CD14-positive monocyte (primary cell): ENCODE results near the gene PYGB. TPM values are rescaled to one million over a fixed set of nuclear protein-coding genes. Genes with fewer than 3 reads are reported as not detected.
A peak's percentile ranks its signal among the peaks of the same experiment; 100 is the strongest.

Source experiments
- DNase-seq, 3 donors: peaks; one replicate each; pipeline ENCODE4 v3.0.0-alpha.2; 2011 to 2022
- H2AFZ ChIP-seq: 2 replicates; pipeline ENCODE4 v1.6.0; 2012; ENCODE audit warnings: mild to moderate bottlenecking, low read depth, low read length, inconsistent platforms; ENCODE audit not compliant: insufficient read depth, poor library complexity, severe bottlenecking
- H3K27ac ChIP-seq, 2 donors: 1 replicate in 1 of 2; 2 replicates in 1 of 2; pipeline ENCODE4 v1.5.1; 2012 to 2013; ENCODE audit warnings: low read length in 2 of 2, control low read depth in 1 of 2, inconsistent platforms in 1 of 2, low read depth in 1 of 2, mild to moderate bottlenecking in 1 of 2
- H3K27me3 ChIP-seq, 2 donors: one replicate each; pipeline versions ENCODE4 v1.6.0 to v1.6.1; 2011 to 2013; ENCODE audit warnings: low read length in 2 of 2; ENCODE audit not compliant: control insufficient read depth in 2 of 2, insufficient read depth in 2 of 2
- H3K36me3 ChIP-seq, 2 donors: replicated peaks in 1 of 2; 1 replicate in 1 of 2; 2 replicates in 1 of 2; pipeline versions ENCODE4 v1.5.1 to v1.6.1; 2012 to 2013; ENCODE audit warnings: low read length in 2 of 2, control low read depth in 1 of 2, inconsistent platforms in 1 of 2, mild to moderate bottlenecking in 1 of 2; ENCODE audit not compliant: insufficient read depth in 2 of 2, control insufficient read depth in 1 of 2
- H3K4me1 ChIP-seq, 2 donors: 1 replicate in 1 of 2; 2 replicates in 1 of 2; pipeline versions ENCODE4 v1.5.1 to v1.6.1; 2012 to 2013; ENCODE audit warnings: low read length in 2 of 2, control low read depth in 1 of 2, inconsistent platforms in 1 of 2, mild to moderate bottlenecking in 1 of 2, moderate library complexity in 1 of 2; ENCODE audit not compliant: insufficient read depth in 2 of 2, control insufficient read depth in 1 of 2
- H3K4me2 ChIP-seq: replicated peaks from 2 replicates; pipeline ENCODE3; 2012; ENCODE audit warnings: low read length, moderate library complexity, mild to moderate bottlenecking; ENCODE audit not compliant: poor library complexity, severe bottlenecking; ENCODE audit errors: extremely low read depth
- H3K4me3 ChIP-seq, 3 experiments: fragments of 200-600 bp in 1 of 3; sonication (generic) in 1 of 3; replicated peaks in 1 of 3; 1 replicate in 2 of 3; 2 replicates in 1 of 3; pipeline ENCODE4 v1.5.1; 2011 to 2013; ENCODE audit warnings: low read length in 3 of 3, mild to moderate bottlenecking in 3 of 3, control low read depth in 2 of 3, low read depth in 2 of 3, inconsistent platforms in 1 of 3, moderate library complexity in 1 of 3
- H3K79me2 ChIP-seq: 2 replicates; pipeline ENCODE4 v1.6.0; 2012; ENCODE audit warnings: mild to moderate bottlenecking, control low read depth, inconsistent platforms, low read length, moderate library complexity; ENCODE audit not compliant: insufficient read depth
- H3K9ac ChIP-seq: 2 replicates; pipeline ENCODE4 v1.6.0; 2017; ENCODE audit warnings: low read length, mild to moderate bottlenecking; ENCODE audit not compliant: insufficient read depth, poor library complexity, severe bottlenecking
- H3K9me3 ChIP-seq, 2 donors: replicated peaks in 1 of 2; 1 replicate in 1 of 2; 2 replicates in 1 of 2; pipeline versions ENCODE4 v1.5.1 to v1.6.1; 2012 to 2013; ENCODE audit warnings: low read length in 2 of 2, control low read depth in 1 of 2; ENCODE audit not compliant: control insufficient read depth in 1 of 2, insufficient read depth in 1 of 2
- H4K20me1 ChIP-seq: 2 replicates; pipeline ENCODE4 v1.6.0; 2012; ENCODE audit warnings: mild to moderate bottlenecking, low read length, control low read depth, moderate library complexity; ENCODE audit not compliant: insufficient read depth
- H3K27ac Mint-ChIP-seq, 7 donors: one replicate each; pipeline ENCODE4 v1.8.0; 2020; ENCODE audit warnings: mild to moderate bottlenecking in 7 of 7, mixed read lengths in 7 of 7, moderate library complexity in 6 of 7, inconsistent platforms in 2 of 7
- H3K27me3 Mint-ChIP-seq, 3 donors: one replicate each; pipeline ENCODE4 v1.8.0; 2021 to 2022; ENCODE audit warnings: low read depth in 3 of 3, mild to moderate bottlenecking in 3 of 3, mixed read lengths in 3 of 3, moderate library complexity in 3 of 3, inconsistent platforms in 1 of 3
- H3K36me3 Mint-ChIP-seq, 2 donors: one replicate each; pipeline ENCODE4 v1.8.0; 2020; ENCODE audit warnings: mixed read lengths in 2 of 2, inconsistent platforms in 1 of 2, mild to moderate bottlenecking in 1 of 2
- H3K4me1 Mint-ChIP-seq: one replicate; pipeline ENCODE4 v1.8.0; 2020; ENCODE audit warnings: mild to moderate bottlenecking, mixed read lengths
- H3K4me3 Mint-ChIP-seq, 2 donors: one replicate each; pipeline ENCODE4 v1.8.0; 2020; ENCODE audit warnings: mild to moderate bottlenecking in 2 of 2, mixed read lengths in 2 of 2, moderate library complexity in 1 of 2
- H3K9me3 Mint-ChIP-seq, 7 donors: one replicate each; pipeline ENCODE4 v1.8.0; 2020 to 2022; ENCODE audit warnings: mixed read lengths in 7 of 7, mild to moderate bottlenecking in 6 of 7, moderate library complexity in 6 of 7, inconsistent platforms in 2 of 7
- WGBS: methylation state at CpG from one replicate; pipeline ENCODE4 v1.1.5; 2013; ENCODE audit warnings: missing lambda C conversion rate; ENCODE audit not compliant: insufficient coverage; 5-methylcytosine and 5-hydroxymethylcytosine counted together
- intact Hi-C, 2 donors: fragments of 100-400 bp; cut with micrococcal nuclease; formaldehyde crosslinking; loops; one replicate each; pipeline versions ENCODE4 v1.15.0 to v1.15.1; 2023
- polyA plus RNA-seq, 3 donors: library from polyadenylated mRNA; depleted of rRNA in 1 of 3; unstranded in 2 of 3; stranded (reverse) in 1 of 3; fragments of 300-500 nt in 2 of 3; fragments of >200 nt in 1 of 3; fragmentation: Illumina TruSeq in 2 of 3; gene quantifications; 1 replicate in 2 of 3; 2 replicates in 1 of 3; pipeline ENCODE4 v1.2.3, GENCODE V29; 2012 to 2021
- TF ChIP-seq, protein P1 (sequence below): fragments of 200-600 bp; IDR thresholded peaks from one replicate; pipeline ENCODE4 v1.8.0; 2022; ENCODE audit warnings: antibody characterized with exemption, mild to moderate bottlenecking

PYGB gene
- polyA plus RNA-seq, 3 donors: 26.6 to 33.2 (median 26.7) TPM

DNA sequence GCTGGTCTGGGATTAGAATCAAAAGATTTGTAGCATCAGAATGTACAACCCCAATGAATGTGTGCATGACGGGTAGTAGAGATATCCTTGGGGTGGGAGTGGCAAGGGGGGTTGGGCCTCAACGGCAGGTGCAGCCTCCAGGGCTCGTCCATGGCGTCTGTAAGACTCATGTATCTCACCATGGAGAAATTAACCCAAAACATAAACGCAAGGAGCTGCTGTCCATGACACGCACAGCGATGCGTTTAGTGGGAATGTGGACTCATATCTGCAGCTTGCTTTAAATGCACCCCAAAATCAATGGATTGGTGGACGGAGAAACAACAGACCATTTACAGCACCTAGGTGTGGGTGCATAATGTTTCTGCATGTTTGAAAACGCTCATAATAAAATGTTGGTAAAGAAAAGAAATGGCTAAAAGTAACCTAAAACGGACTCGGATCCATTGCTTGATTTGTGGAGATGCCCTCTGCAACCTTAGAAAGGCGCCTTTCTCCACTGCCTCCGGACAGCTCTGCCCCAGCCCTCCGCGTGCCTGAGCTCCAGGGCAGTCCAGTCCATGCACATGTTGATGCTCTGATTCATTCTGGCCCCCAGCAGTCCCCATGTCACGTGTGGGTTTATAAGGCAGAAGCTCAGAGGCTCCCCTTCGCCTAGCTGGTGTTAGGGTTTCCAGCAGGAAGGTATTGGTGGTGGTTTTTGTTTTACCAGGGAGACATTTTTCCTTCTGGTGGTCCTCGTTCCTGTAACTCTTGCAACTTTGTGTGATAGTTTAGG, 24.5 kb downstream of the PYGB start:
- H3K79me2 ChIP-seq: no peaks in the 10 kb centered on the region
- Mint-ChIP-seq H3K9me3 (no peaks in the 10 kb centered on the region), H3K36me3 (peaks cover 76 to 86% of the 10 kb centered on the region in 2 donors), H3K4me1 (peaks cover 2% of the 10 kb centered on the region), H3K27ac (peak overlapping the region in 1 of 7 donors; percentile 62), H3K27me3 (no peaks in the 10 kb centered on the region), H3K4me3 (no peak overlapping the region)
- no peak overlapping the region for H2AFZ ChIP-seq
- H3K4me2 ChIP-seq: no peak overlapping the region
- no peaks in the 10 kb centered on the region for H4K20me1 ChIP-seq
- intact Hi-C loops: no loop called here
- 98% methylated on average over 9 of the region's 19 CpGs for WGBS
- H3K4me3 ChIP-seq: no peak overlapping the region
- TF ChIP-seq, protein P1, sequence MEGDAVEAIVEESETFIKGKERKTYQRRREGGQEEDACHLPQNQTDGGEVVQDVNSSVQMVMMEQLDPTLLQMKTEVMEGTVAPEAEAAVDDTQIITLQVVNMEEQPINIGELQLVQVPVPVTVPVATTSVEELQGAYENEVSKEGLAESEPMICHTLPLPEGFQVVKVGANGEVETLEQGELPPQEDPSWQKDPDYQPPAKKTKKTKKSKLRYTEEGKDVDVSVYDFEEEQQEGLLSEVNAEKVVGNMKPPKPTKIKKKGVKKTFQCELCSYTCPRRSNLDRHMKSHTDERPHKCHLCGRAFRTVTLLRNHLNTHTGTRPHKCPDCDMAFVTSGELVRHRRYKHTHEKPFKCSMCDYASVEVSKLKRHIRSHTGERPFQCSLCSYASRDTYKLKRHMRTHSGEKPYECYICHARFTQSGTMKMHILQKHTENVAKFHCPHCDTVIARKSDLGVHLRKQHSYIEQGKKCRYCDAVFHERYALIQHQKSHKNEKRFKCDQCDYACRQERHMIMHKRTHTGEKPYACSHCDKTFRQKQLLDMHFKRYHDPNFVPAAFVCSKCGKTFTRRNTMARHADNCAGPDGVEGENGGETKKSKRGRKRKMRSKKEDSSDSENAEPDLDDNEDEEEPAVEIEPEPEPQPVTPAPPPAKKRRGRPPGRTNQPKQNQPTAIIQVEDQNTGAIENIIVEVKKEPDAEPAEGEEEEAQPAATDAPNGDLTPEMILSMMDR: no peak
- H3K27me3 ChIP-seq: no peaks in the 10 kb centered on the region
- H3K36me3 ChIP-seq: peaks cover 73 to 91% of the 10 kb centered on the region in 2 donors
- H3K4me1 ChIP-seq: no peaks in the 10 kb centered on the region
- H3K9me3 ChIP-seq: no peaks in the 10 kb centered on the region
- no peak for DNase-seq
- H3K27ac ChIP-seq: no peak overlapping the region
- no peak overlapping the region for H3K9ac ChIP-seq

GRCh38 chr20:25273046-25273445, 25.2 kb downstream of the PYGB start:
- Histone ChIP-seq H3K27me3 (no peaks in the 10 kb centered on the region), H3K9me3 (no peaks in the 10 kb centered on the region), H3K79me2 (no peaks in the 10 kb centered on the region), H4K20me1 (no peaks in the 10 kb centered on the region), H3K27ac (no peak overlapping the region), H2AFZ (no peak overlapping the region), H3K4me2 (no peak overlapping the region), H3K4me1 (no peaks in the 10 kb centered on the region), H3K9ac (no peak overlapping the region), H3K36me3 (peaks cover 79 to 97% of the 10 kb centered on the region in 2 donors), H3K4me3 (no peak overlapping the region)
- H3K4me3 Mint-ChIP-seq: no peak overlapping the region
- no peak for DNase-seq
- 96% methylated on average over 9 of the region's 10 CpGs for WGBS
- no peaks in the 10 kb centered on the region for H3K9me3 Mint-ChIP-seq
- intact Hi-C loops: no loop called here
- H3K4me1 Mint-ChIP-seq: no peaks in the 10 kb centered on the region
- peaks cover 81 to 92% of the 10 kb centered on the region in 2 donors for H3K36me3 Mint-ChIP-seq
- TF ChIP-seq, protein P1: no peak
- H3K27me3 Mint-ChIP-seq: no peaks in the 10 kb centered on the region
- peak overlapping the region in 1 of 7 donors; percentile 62 for H3K27ac Mint-ChIP-seq
